ENCODE results near the gene IL12RB2.

The IL12RB2 gene

DNA sequence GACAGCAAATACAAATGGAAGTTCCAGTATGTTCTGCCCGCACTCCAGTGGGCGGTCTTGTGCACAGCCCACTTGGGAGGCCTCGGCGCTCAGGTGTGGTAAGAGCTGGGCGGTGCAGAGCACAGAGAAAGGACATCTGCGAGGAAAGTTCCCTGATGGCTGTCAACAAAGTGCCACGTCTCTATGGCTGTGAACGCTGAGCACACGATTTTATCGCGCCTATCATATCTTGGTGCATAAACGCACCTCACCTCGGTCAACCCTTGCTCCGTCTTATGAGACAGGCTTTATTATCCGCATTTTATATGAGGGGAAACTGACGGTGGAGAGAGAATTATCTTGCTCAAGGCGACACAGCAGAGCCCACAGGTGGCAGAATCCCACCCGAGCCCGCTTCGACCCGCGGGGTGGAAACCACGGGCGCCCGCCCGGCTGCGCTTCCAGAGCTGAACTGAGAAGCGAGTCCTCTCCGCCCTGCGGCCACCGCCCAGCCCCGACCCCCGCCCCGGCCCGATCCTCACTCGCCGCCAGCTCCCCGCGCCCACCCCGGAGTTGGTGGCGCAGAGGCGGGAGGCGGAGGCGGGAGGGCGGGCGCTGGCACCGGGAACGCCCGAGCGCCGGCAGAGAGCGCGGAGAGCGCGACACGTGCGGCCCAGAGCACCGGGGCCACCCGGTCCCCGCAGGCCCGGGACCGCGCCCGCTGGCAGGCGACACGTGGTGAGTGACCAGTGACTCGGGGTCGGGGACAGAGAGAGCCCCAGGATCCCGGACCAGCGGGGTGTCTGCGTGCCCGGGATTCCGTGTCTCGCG is at the start of gene IL12RB2:
IL12RB2 (plus strand) TSS at position 623 of the 810 bp plus-strand sequence. CDS start 12,496 bp downstream, outside the sequence.
- DNase-seq, result no peak

GRCh38 chr1:67261680-67262079 is 46.0 kb upstream of the IL12RB2 start:
- no peak for DNase-seq

DNA sequence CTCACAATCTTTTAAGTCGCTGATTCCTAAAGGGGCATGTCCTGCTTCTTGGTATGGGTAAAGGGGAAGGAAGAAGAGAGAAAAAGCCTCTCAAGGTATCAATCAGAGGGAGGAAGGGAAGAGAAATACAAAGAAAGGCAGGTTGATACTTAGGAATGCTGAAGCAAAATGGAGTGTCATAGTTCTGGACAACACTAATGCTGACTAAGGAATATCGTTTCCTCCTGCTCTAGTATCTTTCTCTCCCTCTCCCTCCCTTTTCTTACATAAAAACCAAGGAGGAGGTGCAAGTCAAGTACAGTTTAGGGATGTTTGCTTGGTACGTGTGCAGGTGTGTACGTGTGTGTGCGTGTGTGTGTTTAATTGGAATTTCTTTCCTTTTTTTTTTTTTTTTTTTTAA is 44.9 kb upstream of the IL12RB2 start:
- DNase-seq, result no peak

GRCh38 chr1:67264152-67264551 is 43.5 kb upstream of the IL12RB2 start:
- DNase-seq, result no peak

- no peak for DNase-seq
Measured at GRCh38 chr1:67264899-67265298, 42.8 kb upstream of the IL12RB2 start.

GRCh38 chr1:67269061-67269460 is 38.6 kb upstream of the IL12RB2 start:
- no peak for DNase-seq

- DNase-seq, result no peak
Measured at GRCh38 chr1:67270541-67270940, 37.1 kb upstream of the IL12RB2 start.

- DNase-seq, result no peak
Measured at GRCh38 chr1:67273591-67273990, 34.1 kb upstream of the IL12RB2 start.

DNA sequence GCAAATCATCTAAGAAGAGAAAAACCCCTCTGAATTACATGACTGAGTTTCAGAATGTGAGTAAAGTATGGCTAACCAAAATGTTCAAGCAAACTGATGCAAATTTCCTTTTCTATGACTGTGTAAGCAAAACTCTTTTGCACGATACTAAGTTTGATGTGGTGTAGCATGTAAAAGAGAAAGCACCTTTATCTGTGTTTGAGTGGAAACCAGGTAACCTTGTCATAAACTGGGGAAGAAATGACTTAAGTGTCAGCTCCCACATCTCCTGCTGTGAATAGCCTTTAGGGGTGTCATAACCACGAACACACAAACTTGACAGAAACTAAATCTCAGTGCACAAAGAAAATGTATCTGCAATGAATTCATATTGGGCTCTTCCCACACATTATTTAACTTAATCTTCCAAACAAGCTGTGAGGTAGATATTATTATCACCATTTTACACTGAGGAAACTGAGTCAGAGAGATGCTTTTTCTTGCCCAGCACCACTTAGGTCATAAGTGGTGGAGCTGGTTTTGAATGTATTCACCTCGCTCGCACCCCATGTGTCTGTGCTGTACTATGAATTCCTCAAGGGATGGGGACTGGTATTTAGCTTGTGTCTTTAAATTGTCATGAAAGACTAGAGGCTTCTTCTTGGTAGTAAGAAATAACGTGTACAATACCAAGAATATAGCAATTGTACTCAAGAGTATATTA is 32.9 kb upstream of the IL12RB2 start:
- DNase-seq, result no peak

- DNase-seq, result no peak
Measured at GRCh38 chr1:67280696-67281095, 27.0 kb upstream of the IL12RB2 start.

GRCh38 chr1:67281244-67281643 is 26.4 kb upstream of the IL12RB2 start:
- DNase-seq, result no peak

GRCh38 chr1:67285780-67286488 is 21.7 kb upstream of the IL12RB2 start:
- DNase-seq, result peak; percentile 35

- no peak for DNase-seq
Measured at GRCh38 chr1:67290236-67290635, 17.4 kb upstream of the IL12RB2 start.

- DNase-seq, result no peak
Measured at GRCh38 chr1:67294836-67295617, 12.6 kb upstream of the IL12RB2 start.

DNA sequence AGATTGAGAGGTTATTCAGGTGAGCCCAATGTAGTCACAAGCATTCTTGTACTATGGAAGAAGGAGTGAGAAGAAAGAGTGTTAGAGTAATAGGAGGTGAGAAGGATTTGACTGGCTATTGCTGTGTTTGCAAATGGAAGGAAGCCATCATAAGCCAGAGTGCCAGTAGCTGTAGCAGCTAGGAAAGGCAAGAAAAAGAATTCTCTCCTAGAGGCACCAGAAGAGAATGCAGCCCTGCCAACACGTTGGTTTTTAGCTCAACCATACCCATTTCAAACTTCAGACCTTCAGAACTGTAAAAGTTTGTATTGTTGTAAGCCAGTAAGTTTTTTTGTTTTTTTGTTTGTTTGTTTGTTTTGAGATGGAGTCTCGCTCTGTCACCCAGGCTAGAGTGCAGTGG is 8.9 kb upstream of the IL12RB2 start:
- no peak for DNase-seq

GRCh38 chr1:67299296-67299695 is 8.4 kb upstream of the IL12RB2 start:
- peak; percentile 39 for DNase-seq

DNA sequence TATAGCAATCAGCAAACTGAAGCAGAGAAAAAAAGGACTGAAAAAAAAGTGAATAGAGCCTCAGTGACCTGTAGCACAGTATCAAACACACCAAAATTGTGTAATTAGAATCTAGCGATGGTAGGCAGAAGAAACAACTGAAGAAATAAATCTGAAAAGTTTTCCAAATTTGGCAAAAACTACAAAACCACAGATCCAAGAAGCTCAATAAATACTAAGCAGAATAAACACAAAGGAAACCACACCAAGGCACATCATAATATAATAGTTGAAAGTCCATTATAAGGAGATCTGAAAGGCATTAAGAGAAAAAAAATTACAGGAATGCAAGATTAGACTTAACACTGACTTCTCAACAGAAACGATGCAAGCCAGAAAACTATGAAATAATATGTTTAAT is 7.1 kb upstream of the IL12RB2 start:
- DNase-seq, result no peak

DNA sequence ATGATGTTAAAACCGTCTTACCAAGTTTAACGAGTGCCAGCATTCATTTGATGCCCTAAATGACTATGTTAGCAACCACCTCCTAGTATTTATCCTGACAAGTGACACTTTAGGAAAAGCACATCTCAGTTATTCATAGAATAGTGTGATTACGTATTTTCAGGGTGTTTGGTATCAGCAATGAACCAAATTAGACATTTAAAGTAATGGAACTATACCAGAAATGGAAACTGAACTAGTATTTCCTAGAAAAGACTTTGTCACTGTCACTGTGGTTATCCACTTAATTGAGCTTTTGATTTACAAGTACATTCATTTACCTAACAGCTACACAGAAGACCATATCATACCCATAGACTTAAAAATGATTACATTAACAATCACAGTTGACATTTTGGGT is 3.6 kb upstream of the IL12RB2 start:
- no peak for DNase-seq

DNA sequence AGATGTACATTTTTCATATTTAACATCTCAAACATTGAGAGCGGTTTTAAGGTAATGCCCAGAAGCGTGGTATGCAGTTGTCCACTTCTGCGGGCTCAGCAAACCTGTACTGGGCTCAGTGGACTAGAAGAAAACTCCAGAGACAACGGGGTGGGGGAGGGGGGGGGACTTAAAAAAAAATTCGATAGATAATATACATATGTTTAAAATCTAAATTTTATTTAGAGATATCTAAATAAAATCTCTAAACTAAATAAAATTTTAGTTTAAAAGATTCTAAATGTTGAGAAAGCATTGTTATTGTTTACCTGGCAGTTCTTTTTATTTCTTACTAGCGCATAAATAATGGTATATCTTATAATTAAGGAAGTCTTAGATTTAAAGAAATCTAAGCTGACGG is 1.1 kb upstream of the IL12RB2 start:
- DNase-seq, result no peak

DNA sequence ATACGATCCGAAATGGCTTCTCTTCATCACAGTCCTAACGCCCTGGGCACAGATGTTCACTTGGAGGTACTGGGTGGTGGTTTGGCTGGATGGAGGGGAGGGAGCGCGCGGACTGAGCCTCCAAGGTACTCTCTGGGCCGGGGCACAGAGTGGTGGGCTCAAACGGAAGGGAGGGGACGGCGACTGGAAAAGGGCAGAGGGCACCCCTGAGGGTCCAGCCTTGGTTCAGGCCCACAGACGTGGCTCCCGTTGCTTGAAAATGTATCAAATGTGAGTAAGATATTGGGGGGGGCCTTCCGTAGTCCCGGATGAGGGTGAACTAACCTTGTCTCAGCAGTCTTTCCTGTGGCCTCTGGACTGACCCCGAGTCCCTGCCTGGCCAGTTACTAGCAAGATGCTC is 463 bp downstream of the IL12RB2 start:
- DNase-seq, result no peak

GRCh38 chr1:67312615-67313014 is 4.9 kb downstream of the IL12RB2 start:
- DNase-seq, result no peak

GRCh38 chr1:67313934-67314671 is 6.4 kb downstream of the IL12RB2 start:
- DNase-seq, result no peak

Data from NCI-H226 (cell line).